ENCODE results near the gene MARK2. TPM values are rescaled to one million over a fixed set of nuclear protein-coding genes. Genes with fewer than 3 reads are reported as not detected.

Gene MARK2
- polyA plus RNA-seq, 1 donor: 16.7 TPM

GRCh38 chr11:63880403-63880790 lies 41.5 kb downstream of the MARK2 start:
- DNase-seq (ENCODE audit: low read depth): no peak

DNA sequence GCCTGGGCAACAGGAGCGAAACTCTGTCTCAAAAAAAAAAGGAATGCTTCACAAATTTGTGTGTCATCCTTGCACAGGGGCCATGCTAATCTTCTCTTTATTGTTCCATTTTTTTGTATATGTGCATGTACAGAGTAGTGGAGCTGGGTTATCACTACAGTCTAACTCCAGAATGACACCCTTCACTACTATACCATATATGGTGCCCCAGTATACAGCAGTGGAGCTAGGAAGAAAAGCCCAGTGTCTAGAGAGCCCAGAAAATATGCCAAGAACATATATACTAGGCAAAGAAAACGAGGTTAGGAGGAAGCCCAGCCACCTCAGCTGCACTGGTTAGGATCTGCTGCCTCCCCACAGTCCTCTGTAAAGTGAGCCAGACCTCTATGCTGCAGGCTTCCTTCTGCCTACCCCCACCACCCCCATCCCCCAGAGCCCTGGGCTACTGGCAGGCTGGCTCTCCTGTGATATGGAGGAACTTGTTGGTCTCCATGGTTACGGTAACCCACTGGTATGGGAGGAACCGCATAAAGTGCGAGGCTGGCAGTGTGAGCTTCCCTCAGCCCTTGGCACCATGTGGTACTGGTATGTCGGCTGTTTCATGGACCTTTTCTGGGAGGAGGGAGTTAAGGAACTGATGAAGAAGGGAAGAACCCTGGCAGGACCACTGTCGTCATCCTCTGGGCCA lies 43.8 kb downstream of the MARK2 start:
- no peak for DNase-seq (ENCODE audit: low read depth)

DNA sequence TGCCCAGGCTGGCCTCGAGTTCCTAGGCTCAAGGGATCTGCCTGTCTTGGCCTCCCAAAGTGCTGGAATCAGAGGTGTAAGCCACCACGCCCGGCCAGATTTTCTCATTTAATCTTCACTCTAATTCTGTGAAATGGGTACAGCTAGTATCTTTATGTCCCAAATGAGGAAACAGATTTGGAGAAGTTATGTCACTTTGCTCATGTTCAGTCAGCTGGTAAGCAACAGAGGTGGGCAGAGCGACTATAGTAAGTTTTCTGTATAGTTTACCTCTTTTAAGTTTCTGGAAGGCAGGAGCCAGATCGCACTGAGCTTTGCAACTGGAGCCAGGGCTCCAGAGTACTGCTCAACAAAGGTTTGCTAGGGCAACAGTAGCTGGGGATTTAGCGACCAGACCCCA lies 44.9 kb downstream of the MARK2 start:
- DNase-seq (ENCODE audit: low read depth): no peak

DNA sequence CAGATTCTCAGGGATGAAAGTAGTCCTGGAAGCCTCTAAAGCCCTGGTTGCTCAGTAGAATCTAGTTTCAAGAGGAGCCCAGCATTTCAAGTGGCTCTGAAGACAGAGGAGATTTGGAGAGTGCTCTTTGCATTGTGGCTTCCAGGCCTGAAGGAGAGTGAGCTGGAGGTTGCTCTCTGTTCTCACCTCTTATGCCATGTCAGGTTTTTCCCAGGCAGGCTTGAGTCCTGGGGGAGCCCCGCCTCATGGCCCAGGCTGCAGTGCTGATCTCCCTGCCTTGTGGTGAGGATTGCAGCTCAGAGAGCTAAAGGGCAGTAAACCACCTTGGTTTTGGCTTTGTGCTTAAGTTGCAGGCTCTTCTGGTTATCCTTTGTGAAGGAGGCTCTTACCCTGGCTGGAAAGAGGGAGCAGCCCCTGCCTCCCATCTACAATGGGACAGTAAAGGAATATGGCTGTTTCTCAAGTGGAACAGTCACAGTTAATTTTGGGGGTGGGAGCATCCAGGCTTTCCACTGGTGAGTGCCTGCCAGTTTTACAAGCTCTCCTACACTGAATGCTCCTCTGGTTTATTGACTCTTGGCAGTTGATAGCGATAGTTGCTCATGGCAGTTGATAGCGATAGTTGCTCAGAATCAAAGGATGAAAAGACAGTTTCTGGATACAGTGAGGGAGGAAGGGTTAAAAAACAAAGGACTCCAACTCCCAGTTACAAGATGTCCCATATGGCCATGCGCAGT lies 45.5 kb downstream of the MARK2 start:
- no peak for DNase-seq (ENCODE audit: low read depth)

DNA sequence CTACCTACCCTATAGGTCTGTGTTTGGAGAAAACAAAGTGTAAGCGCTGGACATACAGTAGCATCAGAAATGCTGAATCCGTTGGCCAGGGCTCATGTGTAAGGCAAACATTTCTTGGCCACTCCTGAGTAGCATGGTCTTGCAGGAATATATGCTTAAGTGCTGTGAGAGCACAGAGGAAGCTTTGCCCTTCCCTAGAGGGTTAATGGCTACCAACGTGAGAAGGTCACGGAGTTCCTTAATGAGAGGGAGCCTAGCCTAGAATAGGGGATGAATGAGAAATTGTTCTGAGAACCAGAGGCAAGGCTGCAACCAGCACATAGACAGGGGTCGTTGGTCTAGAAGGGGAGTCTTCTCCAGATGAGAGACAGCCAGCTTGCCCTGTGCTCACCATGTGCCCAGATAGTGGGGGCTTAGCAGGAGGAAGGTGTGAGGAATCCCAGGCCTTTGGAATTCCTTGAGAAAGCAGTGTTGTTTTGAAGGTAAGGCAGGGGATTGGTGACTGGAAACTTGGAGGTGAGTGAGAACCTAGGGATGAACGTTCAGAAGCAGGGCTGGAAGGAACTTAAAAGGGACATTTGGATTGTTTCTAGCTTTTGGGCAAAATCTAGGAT lies 48.6 kb downstream of the MARK2 start:
- DNase-seq (ENCODE audit: low read depth): no peak

DNA sequence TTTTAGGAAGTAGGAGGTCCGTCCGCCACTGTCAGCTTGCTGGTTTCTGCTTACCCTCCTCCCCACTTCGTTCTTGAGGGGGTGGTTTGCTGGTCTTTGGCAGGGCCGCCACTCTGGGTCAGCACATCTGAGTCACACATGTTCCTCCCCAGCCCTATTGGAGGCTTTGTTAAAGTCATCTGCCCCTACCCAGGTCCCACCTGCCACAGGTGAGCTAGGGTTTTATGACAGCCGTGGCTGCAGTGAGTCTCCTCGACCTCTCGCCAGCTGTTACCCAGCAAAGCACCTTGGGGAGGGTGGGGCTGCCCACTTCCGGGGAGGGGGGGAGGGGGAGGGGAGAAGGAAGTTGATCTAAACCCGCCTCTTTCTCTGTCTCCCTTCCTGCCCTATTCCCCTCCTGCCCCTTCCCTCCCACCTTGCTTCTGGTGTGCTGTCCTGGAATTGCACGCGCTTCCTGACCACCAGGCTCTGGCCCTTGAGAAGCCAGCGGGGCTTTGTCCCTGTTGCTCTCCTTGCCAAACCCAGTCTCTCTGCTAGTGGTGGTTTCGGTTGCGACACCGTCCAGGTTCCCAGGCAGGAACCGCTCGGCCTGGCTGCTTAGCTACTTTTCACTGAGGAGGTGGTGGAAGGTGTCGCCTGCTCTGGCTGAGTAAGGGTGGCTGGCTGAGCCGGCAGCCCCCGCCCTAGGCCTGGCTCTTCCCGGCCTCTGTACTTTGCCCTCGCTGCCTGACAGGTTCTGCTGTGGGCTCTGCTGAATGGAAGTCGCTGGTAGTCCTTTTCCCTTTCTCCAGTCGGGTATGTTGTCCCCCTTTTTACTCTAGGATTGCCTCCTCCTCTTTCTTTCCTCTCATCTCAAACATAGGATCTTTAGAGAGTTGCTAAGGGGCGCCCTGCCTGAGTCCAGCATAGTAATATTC lies 49.5 kb downstream of the MARK2 start:
- DNase-seq (ENCODE audit: low read depth): no peak

DNA sequence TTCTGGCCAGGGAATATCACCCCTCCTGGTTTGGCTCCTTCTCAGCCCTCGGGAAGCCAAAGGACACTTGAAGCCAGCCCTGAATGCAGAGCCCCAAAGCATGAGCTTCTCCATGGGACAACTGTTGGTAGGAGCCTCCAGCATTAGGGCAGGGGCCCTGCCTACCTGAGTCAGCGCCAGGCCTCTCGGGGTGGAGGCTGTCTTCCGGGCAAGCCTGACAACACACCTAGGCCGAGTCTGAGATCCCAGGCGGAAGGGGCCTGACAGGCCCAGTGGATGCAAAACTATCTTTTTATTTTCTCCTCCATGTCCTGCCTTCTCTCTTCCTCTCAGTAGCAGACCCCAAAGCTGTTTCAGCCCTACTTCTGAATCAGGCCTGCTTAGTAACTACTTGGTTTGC lies 50.4 kb downstream of the MARK2 start:
- DNase-seq (ENCODE audit: low read depth): no peak

- DNase-seq (ENCODE audit: low read depth): no peak
These were observed 51.5 kb downstream of the MARK2 start for GRCh38 chr11:63890368-63890767.

- no peak for DNase-seq (ENCODE audit: low read depth)
These were observed 53.3 kb downstream of the MARK2 start for GRCh38 chr11:63892228-63892627.

DNA sequence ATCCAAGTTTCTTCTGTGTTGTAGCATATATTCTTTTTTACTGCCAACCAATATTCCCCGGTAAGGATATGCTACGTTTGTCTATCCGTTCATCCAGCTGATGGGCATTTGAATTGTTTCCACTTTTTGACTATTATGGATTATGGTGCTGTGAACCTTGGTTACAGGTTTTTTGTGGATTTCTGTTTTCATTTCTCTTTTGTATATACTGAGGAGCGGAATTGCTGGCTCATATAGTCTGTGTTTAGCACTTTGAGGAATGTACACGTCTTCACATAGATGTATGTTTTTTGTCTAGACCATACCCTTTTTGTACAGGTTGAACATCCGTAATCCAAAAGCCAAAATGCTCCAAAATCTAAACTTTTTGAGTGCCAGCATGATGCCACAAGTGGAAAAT lies 54.4 kb downstream of the MARK2 start:
- no peak for DNase-seq (ENCODE audit: low read depth)

DNA sequence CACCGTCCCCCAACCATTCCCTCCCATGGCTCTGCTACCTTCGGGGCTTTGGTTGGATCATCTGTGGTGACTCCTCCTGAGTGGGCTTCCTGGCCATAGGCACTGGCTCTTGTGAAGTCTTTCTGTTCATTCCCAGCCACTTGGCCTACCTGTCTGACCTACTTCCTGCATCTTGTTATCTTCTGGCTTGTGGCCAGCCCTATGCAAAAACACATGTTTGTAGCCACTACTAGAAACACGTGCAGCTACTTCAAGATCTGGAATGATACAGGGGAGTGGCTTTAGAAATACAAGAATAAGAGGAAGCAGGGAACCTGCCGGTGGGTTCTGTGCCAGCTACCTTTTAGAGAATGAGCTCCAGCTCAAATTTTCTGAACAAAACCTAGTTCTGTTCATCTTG lies 57.2 kb downstream of the MARK2 start:
- DNase-seq (ENCODE audit: low read depth): no peak

- no peak for DNase-seq (ENCODE audit: low read depth)
These were observed 58.7 kb downstream of the MARK2 start for GRCh38 chr11:63897459-63898146.

- no peak for DNase-seq (ENCODE audit: low read depth)
These were observed 62.8 kb downstream of the MARK2 start for GRCh38 chr11:63901660-63902059.

GRCh38 chr11:63903884-63904283 lies 65.0 kb downstream of the MARK2 start:
- DNase-seq (ENCODE audit: low read depth): no peak

DNA sequence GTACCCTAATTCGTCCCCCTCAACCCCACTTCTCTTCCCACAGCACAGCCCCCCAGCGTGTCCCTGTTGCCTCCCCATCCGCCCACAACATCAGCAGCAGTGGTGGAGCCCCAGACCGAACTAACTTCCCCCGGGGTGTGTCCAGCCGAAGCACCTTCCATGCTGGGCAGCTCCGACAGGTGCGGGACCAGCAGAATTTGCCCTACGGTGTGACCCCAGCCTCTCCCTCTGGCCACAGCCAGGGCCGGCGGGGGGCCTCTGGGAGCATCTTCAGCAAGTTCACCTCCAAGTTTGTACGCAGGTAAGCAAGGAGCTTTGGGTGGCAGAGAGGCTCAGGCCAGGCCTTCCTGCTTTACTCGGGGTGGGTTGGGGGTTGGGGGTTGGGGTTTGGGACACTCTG lies 65.8 kb downstream of the MARK2 start:
- DNase-seq (ENCODE audit: low read depth): no peak

GRCh38 chr11:63905179-63905578 lies 66.3 kb downstream of the MARK2 start:
- no peak for DNase-seq (ENCODE audit: low read depth)

DNA sequence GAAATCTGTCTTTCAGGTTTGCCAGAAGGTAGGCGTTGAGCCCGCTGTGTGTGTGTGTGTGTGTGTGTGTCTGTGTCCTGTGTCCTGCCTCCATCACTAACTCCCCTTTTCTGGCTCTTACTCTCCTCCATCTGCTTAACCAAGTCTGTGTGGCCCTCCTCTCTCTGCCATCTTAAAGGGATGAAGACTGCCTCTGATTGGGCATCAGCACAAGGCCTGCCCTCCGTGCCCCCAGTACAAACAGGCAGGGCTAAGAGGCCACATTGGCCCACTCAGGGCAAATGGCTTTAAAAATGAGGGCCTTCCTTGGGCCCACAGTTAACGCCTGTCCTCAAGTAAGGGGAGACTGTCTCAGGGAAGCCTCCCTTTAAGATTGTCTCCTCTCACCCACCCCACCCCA lies 67.2 kb downstream of the MARK2 start:
- DNase-seq (ENCODE audit: low read depth): no peak

DNA sequence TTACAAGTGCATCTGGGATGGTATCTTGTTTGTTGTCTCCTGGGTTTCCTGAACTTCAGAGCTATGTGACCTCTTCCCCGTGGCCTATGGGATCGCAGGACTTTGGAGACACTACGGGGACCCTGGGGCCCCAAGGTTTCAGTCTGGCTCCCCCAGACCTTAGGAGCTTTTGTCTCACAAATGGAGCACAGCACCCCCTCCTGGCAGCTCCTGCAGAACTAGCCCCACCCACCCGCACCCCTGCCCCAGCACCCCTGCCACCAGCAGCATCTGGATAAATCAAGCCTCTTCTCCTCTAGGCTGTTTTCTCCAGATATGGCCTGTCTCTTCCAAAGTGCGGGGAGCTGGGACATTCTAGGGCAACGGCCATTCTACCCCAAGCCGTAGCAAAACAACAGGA lies 67.7 kb downstream of the MARK2 start:
- DNase-seq (ENCODE audit: low read depth): no peak

DNA sequence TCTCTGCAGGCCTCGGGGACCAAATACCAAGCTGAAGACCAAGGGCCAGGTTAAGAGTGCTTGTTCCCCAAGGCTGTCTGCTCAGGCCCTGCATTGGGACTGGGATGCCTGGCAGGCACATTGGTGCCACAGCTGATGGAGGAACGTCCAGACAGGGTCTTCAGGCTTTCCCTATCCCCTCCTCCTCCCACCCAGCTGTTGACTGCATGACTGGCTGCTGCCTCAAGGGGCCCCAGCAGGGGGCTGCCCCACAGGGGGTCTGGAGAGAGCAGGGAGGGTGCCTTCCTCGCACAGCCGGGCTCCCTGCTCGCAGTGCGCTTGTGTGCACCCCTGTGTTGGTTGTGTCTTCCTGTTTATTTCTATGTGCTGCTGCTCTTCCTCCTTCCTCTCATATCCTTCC lies 68.2 kb downstream of the MARK2 start:
- DNase-seq (ENCODE audit: low read depth): no peak

GRCh38 chr11:63907808-63908530 lies 69.1 kb downstream of the MARK2 start:
- no peak for DNase-seq (ENCODE audit: low read depth)
